Measurements from ENCODE around the gene CEP89. TPM values are rescaled to one million over a fixed set of nuclear protein-coding genes. Genes with fewer than 3 reads are reported as not detected.

The CEP89 gene
- total RNA-seq, 4 donors from 2014 or later: 3.4 to 20.9 (median 9.5) TPM

GRCh38 chr19:32895384-32895783, 76.4 kb downstream of the CEP89 start:
- intact Hi-C loops (cut with DNase I; ENCODE audit: low total_unique reads): no loop called here
- Histone ChIP-seq H3K27me3 (no peaks in the 10 kb centered on the region), H3K4me1 (no peaks in the 10 kb centered on the region), H3K9me3 (peaks cover 0 to 4% (median 4%) of the 10 kb centered on the region in 3 donors), H3K4me3 (no peak overlapping the region), H3K27ac (no peak overlapping the region), H3K36me3 (peaks cover 0 to 29% of the 10 kb centered on the region in 2 donors)
- DNase-seq (no peak), ATAC-seq (no peak)
- in situ Hi-C loops (cut with MboI; ENCODE audit: low sequenced_read_pairs in 4 of 4): no loop called here
- TF ChIP-seq, protein P1, sequence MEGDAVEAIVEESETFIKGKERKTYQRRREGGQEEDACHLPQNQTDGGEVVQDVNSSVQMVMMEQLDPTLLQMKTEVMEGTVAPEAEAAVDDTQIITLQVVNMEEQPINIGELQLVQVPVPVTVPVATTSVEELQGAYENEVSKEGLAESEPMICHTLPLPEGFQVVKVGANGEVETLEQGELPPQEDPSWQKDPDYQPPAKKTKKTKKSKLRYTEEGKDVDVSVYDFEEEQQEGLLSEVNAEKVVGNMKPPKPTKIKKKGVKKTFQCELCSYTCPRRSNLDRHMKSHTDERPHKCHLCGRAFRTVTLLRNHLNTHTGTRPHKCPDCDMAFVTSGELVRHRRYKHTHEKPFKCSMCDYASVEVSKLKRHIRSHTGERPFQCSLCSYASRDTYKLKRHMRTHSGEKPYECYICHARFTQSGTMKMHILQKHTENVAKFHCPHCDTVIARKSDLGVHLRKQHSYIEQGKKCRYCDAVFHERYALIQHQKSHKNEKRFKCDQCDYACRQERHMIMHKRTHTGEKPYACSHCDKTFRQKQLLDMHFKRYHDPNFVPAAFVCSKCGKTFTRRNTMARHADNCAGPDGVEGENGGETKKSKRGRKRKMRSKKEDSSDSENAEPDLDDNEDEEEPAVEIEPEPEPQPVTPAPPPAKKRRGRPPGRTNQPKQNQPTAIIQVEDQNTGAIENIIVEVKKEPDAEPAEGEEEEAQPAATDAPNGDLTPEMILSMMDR (IDR thresholded peaks at IDR 0.05 in 4 of 5, conservative IDR thresholded peaks at IDR 0.05 in 1 of 5): no peak
- no peak for TF ChIP-seq POLR2A (IDR thresholded peaks at IDR 0.05)

DNA sequence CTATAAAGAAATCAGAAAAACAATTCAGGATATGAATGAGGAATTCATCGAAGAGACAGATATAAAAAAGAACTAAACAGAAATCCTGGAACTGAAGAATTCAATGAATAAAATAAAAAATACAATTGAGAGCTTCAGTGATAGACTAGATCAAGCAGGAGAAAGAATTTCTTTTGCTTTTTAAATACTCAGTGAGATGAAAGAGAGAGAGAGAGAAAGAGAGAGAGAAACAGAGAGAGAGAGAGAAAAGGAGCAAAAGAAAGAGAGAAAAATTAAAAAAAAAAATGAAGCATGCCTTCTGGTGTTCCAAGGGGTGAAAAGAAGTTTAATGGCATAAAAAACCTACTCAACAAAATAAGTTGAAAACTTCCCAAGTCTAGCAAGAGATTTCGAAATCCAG, 80.1 kb downstream of the CEP89 start:
- ATAC-seq (no peak), DNase-seq (no peak)
- Histone ChIP-seq H3K27ac (no peak overlapping the region), H3K27me3 (no peaks in the 10 kb centered on the region), H3K9me3 (peaks cover 0 to 4% (median 4%) of the 10 kb centered on the region in 3 donors), H3K4me3 (no peak overlapping the region), H3K36me3 (peaks cover 0 to 18% of the 10 kb centered on the region in 2 donors), H3K4me1 (no peaks in the 10 kb centered on the region)
- in situ Hi-C loops (cut with MboI; ENCODE audit: low sequenced_read_pairs in 4 of 4): no loop called here
- intact Hi-C loops (cut with DNase I; ENCODE audit: low total_unique reads): no loop called here
- TF ChIP-seq, protein P1 (IDR thresholded peaks at IDR 0.05 in 4 of 5, conservative IDR thresholded peaks at IDR 0.05 in 1 of 5): no peak
- no peak for TF ChIP-seq POLR2A (IDR thresholded peaks at IDR 0.05)

- Histone ChIP-seq H3K9me3 (peaks cover 0 to 4% (median 4%) of the 10 kb centered on the region in 3 donors), H3K4me3 (no peak overlapping the region), H3K27ac (no peak overlapping the region), H3K36me3 (peaks cover 0 to 18% of the 10 kb centered on the region in 2 donors), H3K4me1 (no peaks in the 10 kb centered on the region), H3K27me3 (no peaks in the 10 kb centered on the region)
- DNase-seq (no peak), ATAC-seq (no peak)
- no peak for TF ChIP-seq POLR2A (IDR thresholded peaks at IDR 0.05)
- TF ChIP-seq, protein P1 (IDR thresholded peaks at IDR 0.05 in 4 of 5, conservative IDR thresholded peaks at IDR 0.05 in 1 of 5): no peak
- intact Hi-C loops (cut with DNase I; ENCODE audit: low total_unique reads): no loop called here
- in situ Hi-C loops (cut with MboI; ENCODE audit: low sequenced_read_pairs in 4 of 4): no loop called here
Observed at GRCh38 chr19:32890841-32891240, 80.9 kb downstream of the CEP89 start.

GRCh38 chr19:32890326-32890725, 81.4 kb downstream of the CEP89 start:
- Histone ChIP-seq H3K9me3 (peaks cover 0 to 4% (median 4%) of the 10 kb centered on the region in 3 donors), H3K27me3 (no peaks in the 10 kb centered on the region), H3K27ac (no peak overlapping the region), H3K4me3 (no peak overlapping the region), H3K36me3 (peaks cover 0 to 18% of the 10 kb centered on the region in 2 donors), H3K4me1 (no peaks in the 10 kb centered on the region)
- ATAC-seq: no peak
- no peak for DNase-seq
- intact Hi-C loops (cut with DNase I; ENCODE audit: low total_unique reads) (no loop called here), in situ Hi-C loops (cut with MboI; ENCODE audit: low sequenced_read_pairs in 4 of 4) (no loop called here)
- TF ChIP-seq, protein P1 (IDR thresholded peaks at IDR 0.05 in 4 of 5, conservative IDR thresholded peaks at IDR 0.05 in 1 of 5): no peak
- no peak for TF ChIP-seq POLR2A (IDR thresholded peaks at IDR 0.05)
